Measurements from ENCODE around the gene KIF26B. TPM values are rescaled to one million over a fixed set of nuclear protein-coding genes. Genes with fewer than 3 reads are reported as not detected.

Gene KIF26B
- total RNA-seq, 4 donors from 2014 or later, result 0.90 to 2.0 (median 1.5) TPM

DNA sequence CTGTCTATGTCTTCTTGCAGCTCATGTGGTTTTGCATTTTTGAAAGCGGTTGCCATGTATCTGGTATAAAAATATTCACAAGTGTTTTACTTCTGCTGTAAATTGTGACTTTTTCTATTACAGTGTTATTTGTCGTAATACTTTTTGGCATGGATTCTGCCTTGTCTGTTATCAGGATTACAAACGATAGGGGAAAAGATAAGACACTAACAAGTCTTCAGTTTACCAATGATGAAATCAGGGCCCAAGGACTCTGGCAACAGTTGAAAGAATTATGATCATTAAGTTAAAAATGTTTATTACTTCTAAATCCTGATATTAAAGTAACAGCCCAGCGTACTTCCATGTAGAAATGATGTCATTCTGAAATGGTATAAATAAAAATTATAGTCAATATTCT is 298.8 kb downstream of the KIF26B start:
- no peak overlapping the region for H3K27ac ChIP-seq
- WGBS, 2 donors, result 83 to 84% methylated on average over 4 of the region's 4 CpGs
- TF ChIP-seq POLR2A (IDR thresholded peaks at IDR 0.05), result no peak
- no peak for TF ChIP-seq EP300 (IDR thresholded peaks at IDR 0.05)

DNA sequence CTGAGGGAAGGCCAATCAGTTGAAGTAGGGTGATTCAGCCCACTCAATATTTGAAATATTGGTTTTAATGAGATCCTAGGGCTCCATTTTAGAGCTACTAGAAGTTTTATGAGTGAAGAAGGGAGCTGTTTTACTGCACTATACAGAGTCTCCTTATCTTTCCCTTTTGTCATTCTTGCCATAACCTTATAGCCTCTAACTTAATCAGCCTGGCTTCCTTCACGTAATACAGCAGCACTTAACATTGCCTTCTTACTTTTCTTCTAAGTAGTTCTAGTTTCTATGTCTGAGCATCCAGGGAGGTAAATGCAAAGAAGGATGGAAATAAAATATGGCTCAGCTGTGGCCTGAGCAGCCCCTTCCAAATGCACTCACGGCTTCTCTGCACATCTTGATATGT is 299.3 kb downstream of the KIF26B start:
- TF ChIP-seq, protein P1, sequence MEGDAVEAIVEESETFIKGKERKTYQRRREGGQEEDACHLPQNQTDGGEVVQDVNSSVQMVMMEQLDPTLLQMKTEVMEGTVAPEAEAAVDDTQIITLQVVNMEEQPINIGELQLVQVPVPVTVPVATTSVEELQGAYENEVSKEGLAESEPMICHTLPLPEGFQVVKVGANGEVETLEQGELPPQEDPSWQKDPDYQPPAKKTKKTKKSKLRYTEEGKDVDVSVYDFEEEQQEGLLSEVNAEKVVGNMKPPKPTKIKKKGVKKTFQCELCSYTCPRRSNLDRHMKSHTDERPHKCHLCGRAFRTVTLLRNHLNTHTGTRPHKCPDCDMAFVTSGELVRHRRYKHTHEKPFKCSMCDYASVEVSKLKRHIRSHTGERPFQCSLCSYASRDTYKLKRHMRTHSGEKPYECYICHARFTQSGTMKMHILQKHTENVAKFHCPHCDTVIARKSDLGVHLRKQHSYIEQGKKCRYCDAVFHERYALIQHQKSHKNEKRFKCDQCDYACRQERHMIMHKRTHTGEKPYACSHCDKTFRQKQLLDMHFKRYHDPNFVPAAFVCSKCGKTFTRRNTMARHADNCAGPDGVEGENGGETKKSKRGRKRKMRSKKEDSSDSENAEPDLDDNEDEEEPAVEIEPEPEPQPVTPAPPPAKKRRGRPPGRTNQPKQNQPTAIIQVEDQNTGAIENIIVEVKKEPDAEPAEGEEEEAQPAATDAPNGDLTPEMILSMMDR (IDR thresholded peaks at IDR 0.05), result no peak
- no peak for TF ChIP-seq EP300 (IDR thresholded peaks at IDR 0.05)
- no peak for TF ChIP-seq POLR2A (IDR thresholded peaks at IDR 0.05)
- DNase-seq (ENCODE audit: low spot score in 2 of 2), result no peak
- H3K4me1 ChIP-seq, result no peaks in the 10 kb centered on the region
- no peak overlapping the region for H3K27ac ChIP-seq
- WGBS, 2 donors, result 86 to 88% methylated on average over 2 of the region's 2 CpGs
- no peaks in the 10 kb centered on the region for H3K36me3 ChIP-seq
- H3K4me3 ChIP-seq, result no peak overlapping the region
- no peaks in the 10 kb centered on the region for H3K27me3 ChIP-seq
- no peaks in the 10 kb centered on the region for H3K9me3 ChIP-seq

More for the DNA sequence above, 298.8 kb downstream of the KIF26B start:
- no peaks in the 10 kb centered on the region for H3K4me1 ChIP-seq
- no peaks in the 10 kb centered on the region for H3K9me3 ChIP-seq
- no peaks in the 10 kb centered on the region for H3K36me3 ChIP-seq
- DNase-seq (ENCODE audit: low spot score in 2 of 2), result no peak
- no peaks in the 10 kb centered on the region for H3K27me3 ChIP-seq
- no peak overlapping the region for H3K4me3 ChIP-seq

DNA sequence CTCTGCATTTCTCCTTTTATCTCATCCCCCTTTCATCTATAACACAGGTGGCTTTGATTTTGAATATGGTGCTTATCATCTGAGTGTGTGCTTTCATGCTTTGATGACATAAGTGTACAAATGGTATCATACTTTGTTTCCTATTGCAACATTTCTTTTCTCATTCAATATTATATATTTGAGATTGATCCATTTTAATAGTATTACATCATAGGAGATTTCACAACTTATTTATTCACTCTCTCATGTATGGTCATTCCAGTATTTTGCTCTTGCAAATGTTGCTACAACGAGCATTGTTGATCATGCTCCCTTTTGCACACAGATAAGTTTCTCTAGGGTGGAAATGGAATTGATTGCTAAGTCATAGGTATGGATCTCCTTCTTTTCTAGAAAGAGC is 302.8 kb downstream of the KIF26B start:
- no peak for TF ChIP-seq POLR2A (IDR thresholded peaks at IDR 0.05)
- TF ChIP-seq EP300 (IDR thresholded peaks at IDR 0.05), result no peak
- TF ChIP-seq, protein P1 (IDR thresholded peaks at IDR 0.05), result no peak
- H3K4me1 ChIP-seq, result no peaks in the 10 kb centered on the region
- H3K27me3 ChIP-seq, result no peaks in the 10 kb centered on the region
- H3K36me3 ChIP-seq, result no peaks in the 10 kb centered on the region
- no peak for DNase-seq (ENCODE audit: low spot score in 2 of 2)
- H3K9me3 ChIP-seq, result no peaks in the 10 kb centered on the region
- no peak overlapping the region for H3K27ac ChIP-seq
- WGBS, 2 donors, result 83 to 88% methylated on average over 1 of the region's 1 CpG
- no peak overlapping the region for H3K4me3 ChIP-seq

DNA sequence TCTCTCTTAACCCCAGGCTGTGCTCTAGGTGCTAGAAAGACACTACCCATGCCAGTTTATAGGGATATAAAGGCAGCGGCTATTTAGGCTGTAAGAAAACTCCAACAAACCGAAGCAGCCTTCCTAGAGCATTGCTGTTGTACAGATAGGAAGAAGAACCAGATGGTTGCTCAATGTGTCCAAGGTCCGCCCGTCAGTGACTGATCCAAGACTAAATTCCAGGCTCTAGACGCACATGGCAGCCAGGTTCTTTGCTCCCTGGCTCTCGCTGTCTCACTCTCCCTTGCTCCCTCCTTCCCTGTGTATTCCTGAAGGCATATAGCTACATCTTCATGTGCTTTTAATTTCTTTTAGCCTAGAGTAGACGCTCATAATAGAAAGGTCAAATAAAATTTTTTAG is 303.4 kb downstream of the KIF26B start:
- no peak for DNase-seq (ENCODE audit: low spot score in 2 of 2)
- H3K4me3 ChIP-seq, result no peak overlapping the region
- H3K27ac ChIP-seq, result no peak overlapping the region
- no peaks in the 10 kb centered on the region for H3K4me1 ChIP-seq
- TF ChIP-seq POLR2A (IDR thresholded peaks at IDR 0.05) (no peak), EP300 (IDR thresholded peaks at IDR 0.05) (no peak)
- TF ChIP-seq, protein P1 (IDR thresholded peaks at IDR 0.05), result no peak
- H3K27me3 ChIP-seq, result no peaks in the 10 kb centered on the region
- no peaks in the 10 kb centered on the region for H3K9me3 ChIP-seq
- no peaks in the 10 kb centered on the region for H3K36me3 ChIP-seq
- 87 to 88% methylated on average over 7 of the region's 7 CpGs for WGBS, 2 donors

DNA sequence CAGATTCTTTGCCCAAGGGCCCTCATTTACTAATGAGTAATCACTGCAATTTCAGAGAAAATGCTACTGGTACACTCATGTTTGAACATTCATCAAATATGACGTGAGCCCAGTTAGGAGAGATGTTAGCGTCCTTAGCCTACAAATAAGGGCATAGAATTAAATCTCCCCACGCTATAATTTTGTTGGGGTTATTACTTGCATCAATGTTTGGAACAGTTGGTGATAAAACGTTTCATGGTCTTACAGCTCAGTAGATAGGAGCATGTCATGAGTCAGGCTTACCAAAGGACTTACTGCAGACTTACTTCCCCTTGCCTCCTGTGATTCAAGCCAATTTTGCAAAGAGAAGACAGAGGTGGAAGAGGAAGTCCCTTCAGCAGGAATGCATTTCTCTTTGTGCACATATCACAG is 304.0 kb downstream of the KIF26B start:
- TF ChIP-seq, protein P1 (IDR thresholded peaks at IDR 0.05), result no peak
- TF ChIP-seq POLR2A (IDR thresholded peaks at IDR 0.05), result no peak
- no peak for TF ChIP-seq EP300 (IDR thresholded peaks at IDR 0.05)
- no peaks in the 10 kb centered on the region for H3K36me3 ChIP-seq
- WGBS, 2 donors, result 69 to 72% methylated on average over 4 of the region's 4 CpGs
- no peak for DNase-seq (ENCODE audit: low spot score in 2 of 2)
- no peaks in the 10 kb centered on the region for H3K27me3 ChIP-seq
- H3K4me1 ChIP-seq, result no peaks in the 10 kb centered on the region
- no peaks in the 10 kb centered on the region for H3K9me3 ChIP-seq
- no peak overlapping the region for H3K27ac ChIP-seq
- H3K4me3 ChIP-seq, result no peak overlapping the region

DNA sequence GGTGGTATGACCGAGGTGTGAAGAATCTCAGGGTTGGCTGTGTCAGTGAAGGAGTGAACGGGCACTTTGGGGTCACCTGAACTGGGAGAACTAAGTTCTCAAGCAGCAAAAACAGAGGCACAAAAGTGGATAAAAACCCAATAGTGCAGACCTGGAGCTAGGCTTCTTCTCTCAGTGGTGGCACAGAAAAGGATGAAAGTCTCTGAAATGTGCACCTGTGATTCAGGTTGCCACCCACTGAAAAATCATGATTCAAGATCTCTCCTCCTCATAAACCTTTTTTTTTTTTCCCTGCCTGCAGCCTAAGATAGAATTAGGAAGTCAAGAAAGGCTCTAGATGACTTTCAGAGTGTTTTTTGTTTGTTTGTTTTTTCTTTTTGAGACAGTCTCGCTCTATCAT is 304.8 kb downstream of the KIF26B start:
- no peak overlapping the region for H3K27ac ChIP-seq
- no peak overlapping the region for H3K4me3 ChIP-seq
- TF ChIP-seq POLR2A (IDR thresholded peaks at IDR 0.05), result no peak
- WGBS, 2 donors, result 84 to 90% methylated on average over 3 of the region's 3 CpGs
- no peaks in the 10 kb centered on the region for H3K9me3 ChIP-seq
- H3K4me1 ChIP-seq, result no peaks in the 10 kb centered on the region
- no peak for DNase-seq (ENCODE audit: low spot score in 2 of 2)
- H3K27me3 ChIP-seq, result no peaks in the 10 kb centered on the region
- no peaks in the 10 kb centered on the region for H3K36me3 ChIP-seq

All from tibial nerve (tissue), 4 donors.